Spleen (tissue), 7 donors: ENCODE measurements around the gene WDR91.

Experiments used
- CTCF ChIP-seq, 11 experiments: fragments of 200-600 bp in 7 of 11; fragments of 450-650 bp in 4 of 11; sonication (generic) in 4 of 11; IDR thresholded peaks in 8 of 11; conservative IDR thresholded peaks in 3 of 11; 1 replicate in 7 of 11; 2 replicates in 4 of 11; pipeline versions ENCODE4 v1.4.0 to v1.8.0; 2016 to 2021; ENCODE audit warnings: antibody characterized with exemption in 11 of 11, inconsistent platforms in 4 of 11, mild to moderate bottlenecking in 1 of 11
- POLR2A ChIP-seq, 3 donors: fragments of 450-650 bp; IDR thresholded peaks; one replicate each; pipeline ENCODE4 v1.5.1; 2017; ENCODE audit warnings: antibody characterized with exemption in 3 of 3, mild to moderate bottlenecking in 1 of 3
- POLR2AphosphoS5 ChIP-seq, 3 donors: sonication (generic); formaldehyde crosslinking; IDR thresholded peaks; one replicate each; pipeline ENCODE4 v1.5.1; 2017; ENCODE audit warnings: antibody characterized with exemption in 3 of 3
- donor health status: DM: no; HTN: no; CAD: no; lungs with moderate emphysema.
- donor health status: DM: no; HTN: no; CAD: no.
- donor health status: DM: no; HTN: no; CAD: no.

GRCh38 chr7:135242096-135242684, 30.9 kb upstream of the WDR91 start:
- TF ChIP-seq POLR2AphosphoS5 (IDR thresholded peaks at IDR 0.05) (no peak), CTCF (IDR thresholded peaks at IDR 0.05 in 8 of 11, conservative IDR thresholded peaks at IDR 0.05 in 3 of 11) (no peak), POLR2A (IDR thresholded peaks at IDR 0.05) (no peak)
